Gastrocnemius medialis (tissue), 4 donors: ENCODE measurements around the gene CDCP2.

Experiments
- POLR2A ChIP-seq, 2 donors: fragments of 450-650 bp; IDR thresholded peaks; one replicate each; pipeline ENCODE4 v1.6.1; 2017; ENCODE audit warnings: antibody characterized with exemption in 2 of 2, mild to moderate bottlenecking in 2 of 2, moderate library complexity in 2 of 2
- TF ChIP-seq, protein P1 (sequence below), 5 experiments: fragments of 450-650 bp in 3 of 5; fragments of 200-600 bp in 2 of 5; sonication (generic) in 2 of 5; IDR thresholded peaks in 4 of 5; conservative IDR thresholded peaks in 1 of 5; 1 replicate in 4 of 5; 2 replicates in 1 of 5; pipeline ENCODE4 v1.5.1; 2016 to 2019; ENCODE audit warnings: antibody characterized with exemption in 5 of 5, mild to moderate bottlenecking in 3 of 5, moderate library complexity in 3 of 5

GRCh38 chr1:54107131-54107530 is 45.7 kb downstream of the CDCP2 start:
- TF ChIP-seq, protein P1, sequence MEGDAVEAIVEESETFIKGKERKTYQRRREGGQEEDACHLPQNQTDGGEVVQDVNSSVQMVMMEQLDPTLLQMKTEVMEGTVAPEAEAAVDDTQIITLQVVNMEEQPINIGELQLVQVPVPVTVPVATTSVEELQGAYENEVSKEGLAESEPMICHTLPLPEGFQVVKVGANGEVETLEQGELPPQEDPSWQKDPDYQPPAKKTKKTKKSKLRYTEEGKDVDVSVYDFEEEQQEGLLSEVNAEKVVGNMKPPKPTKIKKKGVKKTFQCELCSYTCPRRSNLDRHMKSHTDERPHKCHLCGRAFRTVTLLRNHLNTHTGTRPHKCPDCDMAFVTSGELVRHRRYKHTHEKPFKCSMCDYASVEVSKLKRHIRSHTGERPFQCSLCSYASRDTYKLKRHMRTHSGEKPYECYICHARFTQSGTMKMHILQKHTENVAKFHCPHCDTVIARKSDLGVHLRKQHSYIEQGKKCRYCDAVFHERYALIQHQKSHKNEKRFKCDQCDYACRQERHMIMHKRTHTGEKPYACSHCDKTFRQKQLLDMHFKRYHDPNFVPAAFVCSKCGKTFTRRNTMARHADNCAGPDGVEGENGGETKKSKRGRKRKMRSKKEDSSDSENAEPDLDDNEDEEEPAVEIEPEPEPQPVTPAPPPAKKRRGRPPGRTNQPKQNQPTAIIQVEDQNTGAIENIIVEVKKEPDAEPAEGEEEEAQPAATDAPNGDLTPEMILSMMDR (IDR thresholded peaks at IDR 0.05 in 4 of 5, conservative IDR thresholded peaks at IDR 0.05 in 1 of 5), result no peak
- no peak for TF ChIP-seq POLR2A (IDR thresholded peaks at IDR 0.05)
